AG10803 (cell line): Measurements from ENCODE around the gene KIAA1958.
A peak's percentile ranks its signal among the peaks of the same experiment; 100 is the strongest.

ENCODE experiments used
- DNase-seq: peaks from one replicate; pipeline ENCODE4 v3.0.0; 2010; ENCODE audit warnings: low read depth
- H3K4me3 ChIP-seq: 2 replicates; pipeline ENCODE4 v1.5.1; 2011; ENCODE audit warnings: mild to moderate bottlenecking, low read length, control low read depth
- CTCF ChIP-seq: conservative IDR thresholded peaks from 2 replicates; pipeline ENCODE4 v1.5.1; 2011; ENCODE audit warnings: mild to moderate bottlenecking, low read length, control low read depth, inconsistent platforms

Gene KIAA1958

GRCh38 chr9:112535811-112536210 is 49.2 kb downstream of the KIAA1958 start:
- no peak for TF ChIP-seq CTCF
- H3K4me3 ChIP-seq = no peak overlapping the region
- peak; percentile 74 for DNase-seq

- DNase-seq = no peak
- H3K4me3 ChIP-seq = no peak overlapping the region
- TF ChIP-seq CTCF = no peak
These were observed 50.9 kb downstream of the KIAA1958 start for GRCh38 chr9:112537561-112537960.

GRCh38 chr9:112540800-112541199 is 54.2 kb downstream of the KIAA1958 start:
- no peak for DNase-seq
- H3K4me3 ChIP-seq = no peak overlapping the region
- no peak for TF ChIP-seq CTCF

GRCh38 chr9:112541685-112542084 is 55.1 kb downstream of the KIAA1958 start:
- peak; percentile 56 for DNase-seq
- TF ChIP-seq CTCF = no peak

GRCh38 chr9:112542593-112543292 is 56.1 kb downstream of the KIAA1958 start:
- DNase-seq = no peak
- no peak for TF ChIP-seq CTCF
- H3K4me3 ChIP-seq = no peak overlapping the region

More at GRCh38 chr9:112541685-112542084, 55.1 kb downstream of the KIAA1958 start:
- no peak overlapping the region for H3K4me3 ChIP-seq

- H3K4me3 ChIP-seq = no peak overlapping the region
- no peak for DNase-seq
- no peak for TF ChIP-seq CTCF
These were observed 57.9 kb downstream of the KIAA1958 start for GRCh38 chr9:112544477-112544876.

- DNase-seq = no peak
- no peak for TF ChIP-seq CTCF
- H3K4me3 ChIP-seq = no peak overlapping the region
These were observed 58.6 kb downstream of the KIAA1958 start for GRCh38 chr9:112545237-112545636.
